H9 (cell line): Measurements from ENCODE around the gene MB. TPM values are rescaled to one million over a fixed set of nuclear protein-coding genes. Genes with fewer than 3 reads are reported as not detected.

Experiments
- DNase-seq: peaks from one replicate; pipeline ENCODE4 v3.0.0-alpha.2; 2017
- H2AFZ ChIP-seq: one replicate; pipeline ENCODE4 v1.6.1; 2013; ENCODE audit warnings: mild to moderate bottlenecking, low read length, control low read depth, moderate library complexity
- H2AK5ac ChIP-seq: 2 replicates; pipeline ENCODE4 v1.6.1; 2013; ENCODE audit warnings: low read length, control low read depth, mixed read lengths; ENCODE audit not compliant: insufficient read length
- H2BK120ac ChIP-seq: one replicate; pipeline ENCODE4 v1.6.1; 2013; ENCODE audit warnings: low read depth, mild to moderate bottlenecking, low read length, control low read depth, inconsistent platforms; ENCODE audit not compliant: poor library complexity, severe bottlenecking
- H2BK12ac ChIP-seq: 2 replicates; pipeline ENCODE4 v1.6.1; 2013; ENCODE audit warnings: low read length, control low read depth, mixed read lengths, low read depth; ENCODE audit not compliant: insufficient read length
- H2BK15ac ChIP-seq: 2 replicates; pipeline ENCODE4 v1.6.1; 2013; ENCODE audit warnings: low read depth, low read length, control low read depth
- H2BK20ac ChIP-seq: one replicate; pipeline ENCODE4 v1.6.1; 2013; ENCODE audit warnings: low read depth, mild to moderate bottlenecking, low read length, control low read depth, inconsistent platforms; ENCODE audit not compliant: poor library complexity, severe bottlenecking
- H2BK5ac ChIP-seq: 2 replicates; pipeline ENCODE4 v1.6.1; 2013; ENCODE audit warnings: low read length, control low read depth, mixed read lengths; ENCODE audit not compliant: insufficient read length
- H3K14ac ChIP-seq: 2 replicates; pipeline ENCODE4 v1.6.1; 2013; ENCODE audit warnings: low read length, control low read depth; ENCODE audit not compliant: insufficient read depth
- H3K18ac ChIP-seq: 2 replicates; pipeline ENCODE4 v1.6.1; 2013; ENCODE audit warnings: low read depth, mild to moderate bottlenecking, mixed read lengths, low read length, control low read depth; ENCODE audit not compliant: insufficient read length
- H3K23ac ChIP-seq: 2 replicates; pipeline ENCODE4 v1.6.1; 2013; ENCODE audit warnings: low read length, control low read depth, mixed read lengths, low read depth; ENCODE audit not compliant: insufficient read length
- H3K23me2 ChIP-seq: 2 replicates; pipeline ENCODE4 v1.6.1; 2013; ENCODE audit warnings: low read depth, mild to moderate bottlenecking, mixed read lengths, low read length, control low read depth; ENCODE audit not compliant: insufficient read length, poor library complexity, severe bottlenecking
- H3K27ac ChIP-seq: 2 replicates; pipeline ENCODE4 v1.5.1; 2013; ENCODE audit warnings: low read length, control low read depth, mixed read lengths, low read depth; ENCODE audit not compliant: insufficient read length
- H3K27me3 ChIP-seq: 2 replicates; pipeline ENCODE4 v1.6.1; 2013; ENCODE audit warnings: low read length, control low read depth, inconsistent platforms; ENCODE audit not compliant: insufficient read depth
- H3K4ac ChIP-seq: 2 replicates; pipeline ENCODE4 v1.6.1; 2013; ENCODE audit warnings: low read depth, mild to moderate bottlenecking, control low read depth, inconsistent platforms, low read length, moderate library complexity
- H3K4me1 ChIP-seq: 2 replicates; pipeline ENCODE4 v1.6.1; 2013; ENCODE audit warnings: low read length, control low read depth, inconsistent platforms; ENCODE audit not compliant: insufficient read depth
- H3K4me2 ChIP-seq: 2 replicates; pipeline ENCODE4 v1.6.1; 2013; ENCODE audit warnings: low read length, control low read depth, mixed read lengths; ENCODE audit not compliant: insufficient read length, insufficient read depth
- H3K56ac ChIP-seq: 2 replicates; pipeline ENCODE4 v1.6.1; 2013; ENCODE audit warnings: low read depth, mild to moderate bottlenecking, mixed read lengths, low read length, control low read depth; ENCODE audit not compliant: insufficient read length
- H3K79me1 ChIP-seq: 2 replicates; pipeline ENCODE4 v1.6.1; 2013; ENCODE audit warnings: low read depth, mild to moderate bottlenecking, moderate library complexity, low read length, control low read depth, inconsistent platforms; ENCODE audit not compliant: insufficient read depth, poor library complexity, severe bottlenecking
- H3K79me2 ChIP-seq: 2 replicates; pipeline ENCODE4 v1.6.1; 2013; ENCODE audit warnings: low read length, control low read depth, inconsistent platforms; ENCODE audit not compliant: insufficient read depth
- H3K9ac ChIP-seq: 2 replicates; pipeline ENCODE4 v1.6.1; 2013; ENCODE audit warnings: low read length, control low read depth, mixed read lengths; ENCODE audit not compliant: insufficient read length; ENCODE audit errors: extremely low read depth
- H3K9me3 ChIP-seq: one replicate; pipeline ENCODE4 v1.6.1; 2013; ENCODE audit warnings: low read depth, low read length, inconsistent platforms; ENCODE audit not compliant: control insufficient read depth
- H3T11ph ChIP-seq: one replicate; pipeline ENCODE4 v1.6.1; 2013; ENCODE audit warnings: mild to moderate bottlenecking, low read length, control low read depth, inconsistent platforms
- H4K20me1 ChIP-seq: one replicate; pipeline ENCODE4 v1.6.1; 2013; ENCODE audit not compliant: control insufficient read depth, insufficient read length, insufficient read depth
- H4K5ac ChIP-seq: 2 replicates; pipeline ENCODE4 v1.6.1; 2013; ENCODE audit warnings: low read depth, mild to moderate bottlenecking, mixed read lengths, low read length, control low read depth; ENCODE audit not compliant: insufficient read length
- H4K8ac ChIP-seq: replicated peaks from 2 replicates; pipeline ENCODE4 v1.6.1; 2013; ENCODE audit warnings: low read length, control low read depth, mixed read lengths, low read depth; ENCODE audit not compliant: insufficient read length
- H4K91ac ChIP-seq: 2 replicates; pipeline ENCODE4 v1.6.1; 2013; ENCODE audit warnings: low read depth, mild to moderate bottlenecking, moderate library complexity, mixed read lengths, low read length, control low read depth; ENCODE audit not compliant: insufficient read length
- H3K27ac Mint-ChIP-seq, 3 experiments: 2 replicates in 2 of 3; 3 replicates in 1 of 3; pipeline ENCODE4 v1.8.0; 2020 to 2021; ENCODE audit warnings: mixed read lengths in 3 of 3, mild to moderate bottlenecking in 1 of 3, moderate library complexity in 1 of 3
- H3K27me3 Mint-ChIP-seq: 2 replicates; pipeline ENCODE4 v1.8.0; 2021; ENCODE audit warnings: low read depth, mild to moderate bottlenecking, moderate library complexity, mixed read lengths
- H3K36me3 Mint-ChIP-seq, 3 experiments: 2 replicates in 2 of 3; 3 replicates in 1 of 3; pipeline ENCODE4 v1.8.0; 2020 to 2021; ENCODE audit warnings: low read depth in 3 of 3, mixed read lengths in 3 of 3; ENCODE audit not compliant: insufficient read depth in 1 of 3
- H3K4me1 Mint-ChIP-seq, 2 experiments: 2 replicates each; pipeline ENCODE4 v1.8.0; 2020; ENCODE audit warnings: mixed read lengths in 2 of 2
- H3K4me3 Mint-ChIP-seq, 2 experiments: 2 replicates in 1 of 2; 3 replicates in 1 of 2; pipeline ENCODE4 v1.8.0; 2020 to 2021; ENCODE audit warnings: mild to moderate bottlenecking in 2 of 2, mixed read lengths in 2 of 2, moderate library complexity in 1 of 2
- H3K9me3 Mint-ChIP-seq, 2 experiments: 2 replicates in 1 of 2; 3 replicates in 1 of 2; pipeline ENCODE4 v1.8.0; 2020; ENCODE audit warnings: mild to moderate bottlenecking in 2 of 2, mixed read lengths in 2 of 2, moderate library complexity in 1 of 2
- CTCF ChIP-seq: fragments of 200-600 bp; sonication (generic); conservative IDR thresholded peaks from 3 replicates; pipeline ENCODE4 v1.8.0; 2021; ENCODE audit warnings: antibody characterized with exemption, mild to moderate bottlenecking
- WGBS: extraction: QIAGEN DNeasy Blood & Tissue Kit; methylation state at CpG from one replicate; pipeline ENCODE4 v1.1.7; 2013; ENCODE audit warnings: missing lambda C conversion rate, low lambda C conversion rate, mixed read lengths; ENCODE audit not compliant: insufficient read length; ENCODE audit errors: extremely low coverage; 5-methylcytosine and 5-hydroxymethylcytosine counted together
- total RNA-seq: library from RNA; stranded (reverse); gene quantifications from 2 replicates; pipeline ENCODE4 v1.2.1, GENCODE V29; 2021

Gene MB
- total RNA-seq, 1 experiment from 2014 or later, result 0.55 TPM

DNA sequence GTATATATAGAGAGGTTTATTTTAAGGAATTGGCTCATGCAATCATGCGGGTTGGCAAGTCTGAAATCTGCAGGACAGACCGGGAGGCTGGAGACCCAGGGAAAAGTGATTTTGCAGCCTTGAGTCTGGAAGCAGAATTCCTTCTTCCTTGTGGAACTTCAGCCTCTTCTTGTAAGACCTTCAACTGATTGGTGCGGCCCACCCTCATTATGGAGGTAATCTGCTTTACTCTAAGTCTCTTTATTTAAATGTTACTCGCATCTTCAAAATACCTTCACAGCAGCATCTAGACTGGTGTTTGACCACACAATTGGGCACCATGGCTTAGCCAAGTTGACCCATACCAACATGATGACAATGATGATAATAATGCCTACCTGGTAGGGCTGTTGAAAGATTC, 17.8 kb downstream of the MB start:
- Histone ChIP-seq H2BK12ac (no peak overlapping the region), H4K5ac (no peak overlapping the region), H3K79me1 (no peaks in the 10 kb centered on the region), H4K20me1 (no peaks in the 10 kb centered on the region), H2AFZ (no peak overlapping the region), H3K79me2 (no peaks in the 10 kb centered on the region), H4K8ac (no peak overlapping the region), H2BK15ac (no peak overlapping the region), H2BK5ac (no peak overlapping the region), H3K4me2 (no peak overlapping the region), H4K91ac (no peak overlapping the region), H3T11ph (no peak overlapping the region), H2BK120ac (no peak overlapping the region), H3K4me1 (no peaks in the 10 kb centered on the region), H3K27me3 (no peaks in the 10 kb centered on the region), H3K18ac (no peak overlapping the region), H3K9ac (no peak overlapping the region), H3K9me3 (no peaks in the 10 kb centered on the region), H3K4ac (no peak overlapping the region), H2AK5ac (no peak overlapping the region), H3K27ac (no peak overlapping the region), H2BK20ac (no peak overlapping the region), H3K56ac (no peak overlapping the region), H3K14ac (no peak overlapping the region), H3K23ac (no peak overlapping the region), H3K23me2 (no peaks in the 10 kb centered on the region)
- Mint-ChIP-seq H3K9me3 (no peaks in the 10 kb centered on the region), H3K27ac (no peak overlapping the region), H3K4me1 (peaks cover 2 to 10% of the 10 kb centered on the region in 2 experiments; a peak in 3 of 4 replicates), H3K4me3 (no peak overlapping the region), H3K27me3 (no peaks in the 10 kb centered on the region; the same call in 1 of the 2 replicates), H3K36me3 (no peaks in the 10 kb centered on the region)
- no peak for TF ChIP-seq CTCF
- DNase-seq, result no peak
- no CpG with 5 or more reads among the region's 4 CpGs for WGBS
